HG03039 (cell line): Measurements from ENCODE around the gene MYF6.
"Not testable (repeated sequence)": the region's sequence is repeated elsewhere in the genome, so short reads cannot be mapped to it uniquely, and the experiment has no call there.

Experiments used
- ATAC-seq: cut with Tn5 transposase; IDR thresholded peaks from one replicate; pipeline ENCODE4 v1.9.1; 2021; ENCODE audit warnings: mild to moderate bottlenecking, moderate library complexity; ENCODE audit not compliant: unreplicated experiment

The MYF6 gene

DNA sequence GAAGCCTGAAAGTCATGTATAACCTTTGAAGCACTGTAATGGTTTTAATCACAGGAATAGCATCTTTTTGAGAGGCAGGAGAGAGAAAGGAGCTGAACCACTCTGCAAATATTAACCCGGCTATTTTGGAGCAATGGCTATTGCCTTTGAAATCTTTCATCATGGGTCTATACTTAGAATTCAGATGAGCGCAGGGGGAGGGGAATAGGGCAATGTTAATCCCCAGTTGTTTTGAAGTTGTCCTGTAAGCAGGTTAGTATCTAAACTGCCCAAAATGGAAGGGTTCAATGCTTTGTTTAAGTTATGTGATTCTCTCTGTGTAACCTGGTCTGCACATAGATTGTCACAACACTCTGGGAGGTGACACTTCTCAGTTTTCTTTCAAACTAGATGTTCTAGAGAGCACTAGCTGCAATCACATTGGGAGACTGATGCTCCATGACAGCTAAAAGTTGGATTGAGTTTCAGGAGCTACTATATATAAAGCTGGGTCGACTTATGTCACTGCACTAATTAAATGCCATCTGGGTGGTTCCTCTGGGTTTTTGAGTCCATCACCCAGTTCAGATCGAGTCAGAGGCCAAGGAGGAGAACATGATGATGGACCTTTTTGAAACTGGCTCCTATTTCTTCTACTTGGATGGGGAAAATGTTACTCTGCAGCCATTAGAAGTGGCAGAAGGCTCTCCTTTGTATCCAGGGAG, at the start of gene MYF6:
MYF6 (plus strand) TSS at position 509 of the 704 bp plus-strand sequence; CDS start at position 595, 86 bp downstream.
- ATAC-seq: no peak

DNA sequence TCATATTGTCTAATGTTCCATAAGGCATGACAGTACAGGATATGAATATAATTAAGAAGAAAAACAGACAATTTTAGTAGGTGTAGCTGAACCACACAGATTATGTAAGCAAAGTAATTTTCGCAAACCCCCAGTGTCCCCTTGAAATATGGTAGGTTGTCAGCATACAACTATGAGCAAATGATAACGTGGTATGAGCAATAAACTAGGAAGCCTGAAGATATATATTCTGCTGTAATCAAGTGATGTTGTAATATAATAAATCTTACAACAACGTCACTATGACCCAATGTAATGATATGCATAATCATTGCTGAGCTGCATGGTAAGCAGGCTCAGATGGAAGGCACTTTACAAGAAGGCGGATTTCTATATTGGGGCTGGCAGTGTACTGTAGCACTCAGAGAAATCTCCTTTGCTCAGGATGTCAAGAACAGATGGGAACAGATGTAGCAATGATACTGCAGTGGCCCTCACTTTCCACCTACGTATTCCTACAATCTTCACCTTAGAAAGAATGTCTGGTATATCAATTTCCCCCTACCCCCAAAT, 47.8 kb upstream of the MYF6 start:
- no peak for ATAC-seq

DNA sequence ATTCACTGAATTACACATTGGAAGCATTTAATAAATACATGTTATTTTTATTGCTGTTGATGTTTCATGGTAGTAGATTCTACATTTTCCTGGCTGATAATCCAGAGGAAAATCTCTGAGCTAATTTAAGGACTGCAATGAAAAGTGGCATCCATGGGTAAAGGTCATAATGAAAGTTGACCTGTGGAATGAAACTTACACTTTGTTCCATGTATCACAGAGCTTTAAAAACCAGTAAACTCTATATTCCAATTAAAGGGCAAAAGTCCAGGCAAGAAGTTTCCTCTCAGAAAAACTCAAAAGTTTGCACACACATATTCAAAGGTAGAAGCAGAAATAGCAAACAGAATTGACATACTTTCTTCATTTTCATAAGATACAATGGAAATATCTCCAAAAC, 44.8 kb upstream of the MYF6 start:
- no peak for ATAC-seq

DNA sequence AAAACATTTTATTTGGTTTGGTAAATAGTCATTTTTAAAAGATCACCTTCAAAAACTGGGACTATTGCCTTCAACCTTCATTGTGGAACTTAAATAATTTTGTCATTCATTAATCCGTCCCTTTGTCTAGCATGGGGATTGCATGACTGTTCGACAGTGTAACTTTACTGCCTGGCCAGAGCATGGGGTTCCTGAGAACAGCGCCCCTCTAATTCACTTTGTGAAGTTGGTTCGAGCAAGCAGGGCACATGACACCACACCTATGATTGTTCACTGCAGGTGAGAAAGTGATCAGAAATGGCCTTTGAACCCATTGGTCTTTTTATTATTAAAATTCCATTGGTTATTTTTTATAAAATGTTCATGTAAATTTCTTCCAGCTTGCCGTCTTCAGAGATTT, 37.2 kb upstream of the MYF6 start:
- no peak for ATAC-seq

DNA sequence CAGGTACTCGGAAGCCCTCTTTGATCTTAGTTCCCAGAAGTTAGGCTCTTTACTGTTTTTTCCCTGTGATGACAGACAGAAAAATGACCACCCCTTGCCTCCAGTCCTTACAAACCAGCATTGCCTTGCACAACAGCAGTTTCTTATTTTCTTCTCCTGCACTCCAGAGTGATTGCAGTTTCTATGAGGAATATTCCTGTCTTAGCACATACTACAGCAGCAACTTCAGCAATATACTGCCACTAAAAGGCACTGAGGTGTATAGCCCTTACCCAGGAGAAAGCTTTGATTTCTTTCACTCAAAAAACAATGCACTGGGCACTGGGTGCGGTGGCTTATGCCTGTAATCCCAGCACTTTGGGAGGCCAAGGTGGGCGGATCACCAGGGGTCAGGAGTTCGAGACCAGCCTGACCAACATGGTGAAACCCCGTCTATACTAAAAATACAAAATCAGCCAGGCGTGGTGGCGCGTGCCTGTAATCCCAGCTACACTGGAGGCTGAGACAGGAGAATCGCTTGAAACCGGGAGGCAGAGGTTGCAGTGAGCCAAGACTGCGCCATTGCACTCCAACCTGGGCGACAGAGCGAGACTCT, 31.3 kb upstream of the MYF6 start:
- ATAC-seq: not testable (repeated sequence)

DNA sequence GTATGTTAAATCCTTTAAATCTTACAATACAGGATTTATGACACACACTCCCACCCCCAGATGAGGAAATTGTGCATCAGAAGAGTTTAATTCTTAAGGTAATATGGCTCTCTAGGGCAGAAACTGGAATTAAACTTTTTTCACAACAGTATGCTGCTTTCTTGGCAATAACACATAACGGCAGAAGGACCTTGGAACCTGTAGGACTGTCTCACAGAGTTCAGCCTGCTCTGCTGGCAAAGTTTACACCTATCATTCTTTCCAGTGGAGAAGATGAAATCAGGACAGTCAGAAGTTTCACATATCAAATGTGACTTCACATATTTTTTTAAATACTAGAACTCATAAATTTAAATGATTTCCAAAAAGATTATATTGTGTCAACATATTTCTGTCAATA, 30.6 kb upstream of the MYF6 start:
- no peak for ATAC-seq

DNA sequence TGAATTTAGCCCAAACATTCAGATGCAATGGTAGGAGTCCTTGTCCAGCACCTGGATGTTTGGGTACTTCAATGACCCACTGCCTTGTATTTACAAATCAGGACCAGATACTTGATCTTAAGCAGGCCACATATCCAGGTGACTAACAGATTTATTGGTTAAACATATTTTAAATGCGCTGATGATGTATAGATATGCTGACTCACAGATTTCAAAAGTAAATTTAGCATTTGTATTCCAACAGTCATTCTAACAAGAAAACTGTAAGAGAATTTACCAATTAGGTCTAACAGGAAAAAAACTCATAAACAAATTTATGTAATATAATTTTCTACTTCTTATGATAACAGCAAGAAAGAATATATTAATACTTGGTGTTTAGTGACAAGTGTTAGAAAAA, 29.4 kb upstream of the MYF6 start:
- ATAC-seq: no peak

DNA sequence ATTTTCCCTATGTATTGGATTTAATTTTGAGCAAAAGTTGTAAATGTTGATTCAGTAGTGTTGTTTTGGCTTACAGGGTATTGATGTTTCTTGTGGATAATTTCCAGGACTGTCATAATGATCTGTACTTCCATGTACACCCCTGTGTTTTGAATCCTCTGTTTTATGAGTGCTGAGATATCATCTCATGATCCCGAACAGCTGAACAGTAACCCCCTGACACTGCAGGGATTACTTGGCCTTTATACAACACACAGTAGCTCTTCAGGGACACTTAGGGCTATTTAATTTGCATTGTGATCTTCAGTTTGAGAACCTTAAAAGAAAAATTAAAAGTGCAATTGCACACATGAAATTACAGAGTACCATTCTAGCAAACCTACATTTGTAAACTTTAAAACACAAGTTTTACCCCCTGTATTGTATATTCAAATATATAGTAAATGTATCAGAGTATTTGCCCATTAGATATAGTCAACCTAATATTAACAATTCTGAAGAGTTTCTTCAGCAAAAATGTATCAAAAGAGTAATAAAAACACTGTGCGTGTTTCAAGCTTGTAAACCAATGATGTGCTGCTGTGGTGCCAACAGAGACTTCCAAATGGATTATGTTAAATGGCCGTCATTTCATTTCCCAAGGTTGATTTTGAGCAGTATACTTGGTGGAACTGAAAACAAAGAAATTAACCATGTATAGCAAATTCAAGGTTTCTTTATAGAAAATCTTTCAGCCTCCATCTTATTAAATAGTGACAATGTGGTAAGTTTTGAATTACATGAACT, 27.9 kb upstream of the MYF6 start:
- no peak for ATAC-seq

DNA sequence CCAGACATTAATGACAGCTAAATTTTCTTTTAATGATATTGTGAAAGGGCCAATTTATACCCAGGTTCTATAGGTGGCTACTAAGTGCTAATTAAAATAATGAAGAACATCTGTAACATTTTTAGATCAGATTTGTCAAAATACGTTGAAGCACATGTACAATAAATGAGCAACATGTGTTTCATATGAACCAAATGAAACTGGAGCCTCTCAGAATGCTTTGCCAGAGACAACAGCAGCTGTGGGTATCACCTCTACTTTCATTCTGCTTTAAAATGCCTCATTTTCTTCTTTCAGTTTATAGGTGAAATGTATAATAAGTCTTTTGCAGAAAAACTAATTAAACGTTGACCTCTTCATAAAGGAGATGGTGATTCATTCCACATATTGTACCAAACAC, 26.1 kb upstream of the MYF6 start:
- peak; percentile 79 for ATAC-seq

DNA sequence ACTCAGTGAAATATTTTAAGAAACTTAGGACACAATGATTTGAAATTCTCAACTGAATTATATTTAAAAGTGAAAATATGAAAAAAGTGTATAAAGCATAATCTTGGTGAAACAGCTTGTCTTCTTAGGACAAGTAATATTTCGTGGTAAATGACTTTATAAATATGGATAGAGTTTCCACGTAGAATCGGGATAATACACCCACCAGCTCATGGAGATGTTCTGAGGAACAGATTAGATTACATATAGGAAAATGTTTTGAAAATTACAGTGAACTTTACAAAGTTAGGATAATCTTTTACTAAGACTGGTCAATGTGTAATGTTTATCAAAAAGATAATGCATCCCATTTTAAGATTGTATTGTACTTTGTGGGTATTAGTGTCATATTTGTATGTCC, 25.6 kb upstream of the MYF6 start:
- ATAC-seq: no peak

DNA sequence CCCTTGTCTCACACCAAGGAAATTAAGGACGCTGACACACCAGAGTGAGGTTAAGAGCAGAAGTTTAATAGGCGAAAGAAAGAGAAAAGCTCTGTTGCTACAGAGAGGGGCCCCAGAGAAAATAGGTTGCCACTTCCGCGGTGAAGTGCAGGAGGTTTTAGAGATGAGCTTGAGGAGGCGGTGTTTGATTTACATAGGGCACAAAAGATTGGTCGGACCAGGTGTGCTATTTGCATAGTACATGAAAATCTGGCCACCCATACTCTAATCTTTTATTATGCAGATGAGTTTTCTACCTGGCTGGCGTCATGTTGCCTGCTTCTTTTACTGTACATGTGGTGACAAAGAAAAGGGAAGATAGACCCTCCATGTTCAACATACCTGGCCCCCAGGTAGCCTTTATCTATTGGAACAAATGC, 23.3 kb upstream of the MYF6 start:
- no peak for ATAC-seq

DNA sequence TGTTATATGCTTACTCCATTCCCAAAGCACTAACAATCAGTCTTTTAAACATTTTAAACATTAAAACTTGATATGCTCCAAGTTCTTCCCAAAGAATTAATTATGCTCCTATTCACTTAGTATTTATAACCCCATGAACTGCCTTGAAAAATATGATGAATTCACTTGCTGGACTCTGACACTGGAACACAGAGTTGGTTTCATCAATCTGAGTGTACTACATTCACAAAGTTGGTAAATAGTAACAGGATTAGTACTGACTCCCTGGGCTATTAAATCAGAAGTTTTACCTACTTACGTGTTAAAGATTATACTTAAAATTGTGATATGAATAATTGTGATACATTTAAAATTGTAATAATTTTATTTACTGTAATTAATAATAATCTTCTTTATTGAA, 17.3 kb upstream of the MYF6 start:
- ATAC-seq: no peak

DNA sequence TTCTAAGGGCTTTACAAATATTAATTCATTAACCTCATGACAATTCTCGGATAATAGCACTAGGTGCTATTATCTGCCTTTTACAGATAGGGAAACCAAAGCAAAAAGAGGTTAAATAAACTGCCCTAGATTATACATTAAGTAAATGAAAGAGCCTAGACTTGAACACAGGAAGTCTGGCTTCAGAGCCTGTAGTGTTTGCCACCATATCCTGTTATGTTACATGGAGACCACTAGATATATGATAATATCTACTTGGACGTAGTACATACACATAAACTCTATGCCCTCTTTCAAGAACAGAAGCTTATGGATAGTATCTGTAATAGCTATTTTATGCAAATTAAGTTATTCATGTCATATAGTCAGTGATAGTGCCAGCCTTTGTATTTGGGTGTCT, 16.9 kb upstream of the MYF6 start:
- ATAC-seq: no peak

DNA sequence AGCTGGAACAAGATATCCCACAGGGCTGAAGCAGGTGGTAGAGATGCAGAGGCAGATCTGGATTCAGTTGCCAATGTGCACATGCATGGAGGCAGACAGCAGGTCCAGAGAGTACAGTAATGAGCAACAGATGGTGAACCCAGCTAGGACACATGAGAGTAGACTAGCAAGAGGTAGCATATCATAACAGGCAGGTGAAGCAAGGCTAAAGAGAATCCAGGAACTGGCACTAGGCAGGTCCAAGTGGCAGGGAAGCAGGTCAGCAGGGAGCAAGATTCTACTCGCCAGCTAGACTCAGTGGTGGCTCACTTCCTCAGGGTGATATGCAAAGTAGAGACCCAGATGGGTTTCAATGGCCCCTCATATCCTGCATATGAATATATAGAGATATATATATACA, 15.3 kb upstream of the MYF6 start:
- no peak for ATAC-seq

DNA sequence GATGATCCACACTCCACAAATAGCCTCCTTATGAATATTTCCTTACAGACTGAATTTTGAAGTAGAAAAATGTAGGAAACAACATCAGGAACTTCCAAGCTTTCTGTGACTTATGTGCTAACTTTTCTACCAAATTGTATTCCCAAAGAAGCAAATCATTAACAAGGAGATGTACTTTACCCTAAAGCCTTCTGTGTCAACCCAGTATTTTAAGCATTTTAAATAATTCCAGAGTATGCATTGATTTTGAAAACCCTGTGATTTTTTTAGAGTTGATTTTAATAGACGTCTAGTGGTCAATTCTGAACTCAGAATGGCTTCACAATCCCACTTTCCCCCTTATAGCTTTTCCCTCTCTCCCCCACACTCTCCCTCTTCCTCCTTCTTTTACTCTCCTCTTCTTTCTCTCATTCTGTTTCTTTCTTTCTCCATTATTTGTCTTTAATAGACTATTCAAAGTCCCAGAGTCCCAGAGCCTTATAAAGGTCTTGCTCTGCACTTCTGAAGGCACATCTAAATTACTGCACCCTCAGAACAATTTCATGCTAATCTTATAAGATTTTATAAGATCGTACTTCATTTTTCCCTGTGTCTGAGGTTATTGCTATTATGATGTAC, 10.1 kb upstream of the MYF6 start:
- ATAC-seq: no peak

DNA sequence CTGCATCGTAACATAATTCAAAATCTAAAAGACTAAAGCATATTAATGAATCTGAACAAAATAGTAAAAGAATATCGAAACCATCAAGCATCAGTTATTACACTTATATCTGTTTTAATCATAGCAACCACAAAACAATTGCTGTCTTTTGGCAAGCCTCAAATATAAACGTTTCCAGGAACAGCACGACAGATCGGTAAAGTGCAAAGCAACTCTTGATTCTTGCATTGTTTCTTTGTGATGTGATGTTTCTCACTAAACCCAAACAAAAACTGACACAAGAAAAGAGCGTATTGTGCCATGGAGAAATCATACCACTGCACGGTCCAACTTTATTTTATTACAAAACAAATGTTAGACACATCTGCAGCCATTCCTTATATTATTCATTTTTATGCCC, 9.2 kb upstream of the MYF6 start:
- ATAC-seq: no peak

DNA sequence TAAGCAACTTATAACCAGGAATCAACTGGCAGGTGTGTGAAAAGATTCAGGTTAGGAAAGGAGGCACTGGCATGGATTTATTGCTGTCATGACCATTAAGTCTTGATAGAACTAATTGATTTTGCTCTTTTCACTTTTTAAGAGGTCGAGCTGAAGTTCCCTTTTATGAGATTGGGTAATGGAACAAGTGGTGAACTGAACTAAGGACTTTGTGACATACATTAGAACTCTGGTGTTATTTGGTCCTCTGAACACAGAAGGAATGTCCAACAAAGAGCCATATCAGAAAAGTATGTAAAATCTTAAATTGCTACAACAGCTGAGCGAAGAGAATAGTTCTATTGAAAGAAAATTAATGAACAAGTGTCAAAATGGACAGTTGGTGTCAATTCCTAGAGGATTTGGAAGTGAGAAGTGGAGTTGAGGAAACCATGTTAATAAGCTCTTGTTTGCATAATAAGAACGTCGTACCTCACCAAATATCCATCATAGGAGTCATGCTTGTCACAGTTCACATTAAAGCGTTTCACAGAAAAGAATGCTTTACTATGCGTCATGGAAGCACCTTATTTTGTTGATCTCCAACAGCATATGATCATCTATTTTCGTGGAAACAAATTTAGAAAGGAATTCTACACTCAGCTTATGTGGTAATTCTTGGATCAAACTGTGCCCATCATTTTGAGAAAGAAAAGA, 8.4 kb upstream of the MYF6 start:
- ATAC-seq: no peak

DNA sequence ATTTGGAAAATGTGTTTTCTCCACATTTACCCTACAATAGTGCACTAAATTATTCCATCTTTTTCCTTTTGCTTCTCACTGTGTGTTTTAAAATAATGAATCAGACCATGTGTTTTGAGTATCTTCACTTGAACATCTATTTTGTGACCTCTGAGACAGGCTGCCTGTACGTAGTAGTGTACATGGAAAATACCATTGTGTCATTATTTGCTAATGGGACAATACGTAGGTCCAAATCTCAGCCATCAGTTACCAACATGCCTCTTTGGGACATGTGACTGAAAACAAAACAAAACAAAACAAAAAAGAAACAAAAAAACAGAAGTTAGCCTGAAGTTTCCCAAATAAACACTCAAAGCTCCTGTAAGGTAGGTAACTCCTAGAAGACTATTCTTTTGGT, 7.1 kb upstream of the MYF6 start:
- ATAC-seq: no peak

DNA sequence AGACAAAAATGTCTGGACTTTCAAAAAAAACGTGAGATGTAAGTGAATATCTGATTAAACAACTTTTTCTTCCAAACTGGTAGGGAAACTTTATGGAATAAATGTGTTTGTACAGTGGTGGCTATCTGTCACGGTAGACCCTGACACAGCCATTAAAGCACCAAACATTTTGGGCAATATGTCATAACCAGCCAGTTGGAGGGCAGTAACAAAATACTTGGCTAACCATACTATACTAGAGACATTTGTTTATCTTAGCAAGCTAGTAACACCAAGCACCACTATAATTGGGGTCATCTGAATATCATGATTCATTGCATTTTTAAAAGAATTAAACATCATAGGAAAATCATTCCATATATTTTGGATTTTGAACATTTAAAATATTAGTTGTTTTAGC, 6.0 kb upstream of the MYF6 start:
- no peak for ATAC-seq

DNA sequence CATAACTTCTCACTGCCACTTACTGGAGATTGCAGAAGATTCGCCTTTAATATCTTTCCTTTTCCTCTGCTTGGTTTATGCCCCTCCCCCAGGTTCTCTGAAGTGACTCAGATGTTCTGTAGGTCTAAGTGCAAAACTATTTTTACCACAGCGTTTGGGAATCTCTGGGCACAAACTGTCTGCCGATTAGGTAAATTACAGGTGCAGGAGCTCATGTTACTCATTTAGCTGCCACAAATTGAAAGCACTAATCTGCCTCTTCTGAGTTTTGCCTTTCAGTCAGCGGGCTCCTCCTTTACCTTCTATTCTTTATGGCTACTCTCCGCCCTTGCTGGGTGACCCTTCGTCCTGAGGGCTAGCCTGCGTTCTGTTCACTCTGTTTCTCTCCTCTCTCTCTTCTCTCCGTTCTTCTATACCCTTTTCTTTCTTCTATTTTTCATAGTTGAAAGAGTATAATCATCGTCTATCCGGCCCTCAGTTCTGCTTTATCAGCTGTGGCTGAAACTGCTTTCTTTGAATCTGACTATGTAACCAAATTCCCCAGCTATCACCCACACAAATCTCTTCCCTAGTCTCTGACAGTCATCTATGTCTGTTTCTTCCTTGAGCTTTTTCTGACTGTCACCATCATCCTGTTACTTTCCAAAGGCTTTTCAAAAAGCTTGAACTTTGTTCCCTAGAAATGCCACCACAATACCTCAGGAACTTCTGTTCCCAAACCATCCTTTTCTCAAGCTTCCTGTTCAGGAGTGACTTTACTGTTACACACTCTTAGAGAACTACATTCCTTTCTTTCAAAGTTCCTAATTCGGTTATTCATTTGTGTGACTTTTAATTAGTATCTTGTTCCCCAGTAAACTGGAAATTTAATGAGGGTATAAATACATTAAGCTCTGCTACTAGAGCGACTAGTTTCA, 4.3 kb upstream of the MYF6 start:
- ATAC-seq: peak; percentile 87
